GM18909 (cell line): ENCODE results near the gene AHSP.
"Not testable (repeated sequence)": the region's sequence is repeated elsewhere in the genome, so short reads cannot be mapped to it uniquely, and the experiment has no call there.

Experiments used
- ATAC-seq: cut with Tn5 transposase; IDR thresholded peaks from one replicate; pipeline ENCODE4 v1.9.1; 2021; ENCODE audit warnings: mild to moderate bottlenecking; ENCODE audit not compliant: unreplicated experiment, poor library complexity

AHSP gene

DNA sequence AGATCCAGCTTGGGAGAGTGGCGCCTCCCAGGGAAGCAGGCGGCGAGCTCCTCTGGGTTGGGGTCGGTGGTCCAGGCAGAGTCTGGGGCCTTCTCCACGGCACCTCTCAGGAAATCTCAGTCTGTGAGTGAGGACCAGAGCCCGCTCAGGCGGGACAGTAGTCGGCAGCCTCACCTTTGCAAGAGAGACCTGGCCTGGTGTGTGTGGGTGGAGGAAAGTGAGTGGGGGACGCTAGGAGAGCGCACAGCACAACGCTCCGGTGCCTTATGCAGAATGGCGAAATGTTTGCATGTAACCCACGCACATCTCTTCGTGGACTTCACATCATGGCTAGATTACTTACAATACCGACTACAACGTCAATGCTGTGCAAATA, 2.2 kb downstream of the AHSP start:
- no peak for ATAC-seq

DNA sequence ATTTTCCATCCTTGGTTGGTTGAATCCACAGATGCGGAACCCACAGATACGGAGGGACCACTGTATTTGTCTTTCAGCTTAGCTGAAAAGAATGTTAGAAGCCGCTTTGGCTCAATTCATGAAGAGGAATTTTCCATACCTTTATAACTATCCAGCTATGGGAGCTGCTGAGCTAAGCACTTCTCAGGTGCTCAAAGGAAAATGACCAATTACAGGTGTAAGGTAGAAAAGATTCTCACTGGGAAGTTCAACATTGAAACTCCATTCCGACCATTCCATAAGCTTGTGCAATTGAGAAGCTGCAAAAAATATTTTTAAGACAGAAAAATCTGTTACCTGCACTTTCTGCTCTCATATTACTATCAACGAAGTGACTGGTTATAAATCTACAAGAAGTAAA, 2.7 kb downstream of the AHSP start:
- ATAC-seq, result no peak

DNA sequence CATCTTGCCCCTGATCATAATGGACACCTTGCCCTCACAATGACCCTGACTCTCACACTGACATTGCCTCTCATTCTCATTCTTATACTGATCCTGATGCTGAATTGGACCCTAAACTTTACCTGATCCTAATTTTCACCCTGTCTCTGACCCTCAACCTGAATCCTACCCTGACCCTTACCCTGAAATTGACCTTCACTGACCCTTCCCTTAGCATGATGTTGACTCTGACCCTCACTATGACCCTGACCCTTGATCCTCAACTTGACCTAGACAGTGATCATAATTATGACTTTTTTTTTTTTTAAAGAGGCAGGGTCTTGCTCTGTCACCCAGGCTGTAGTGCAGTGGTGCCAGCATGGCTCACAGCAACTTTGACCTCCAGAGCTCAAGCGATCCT, 3.4 kb downstream of the AHSP start:
- no peak for ATAC-seq

DNA sequence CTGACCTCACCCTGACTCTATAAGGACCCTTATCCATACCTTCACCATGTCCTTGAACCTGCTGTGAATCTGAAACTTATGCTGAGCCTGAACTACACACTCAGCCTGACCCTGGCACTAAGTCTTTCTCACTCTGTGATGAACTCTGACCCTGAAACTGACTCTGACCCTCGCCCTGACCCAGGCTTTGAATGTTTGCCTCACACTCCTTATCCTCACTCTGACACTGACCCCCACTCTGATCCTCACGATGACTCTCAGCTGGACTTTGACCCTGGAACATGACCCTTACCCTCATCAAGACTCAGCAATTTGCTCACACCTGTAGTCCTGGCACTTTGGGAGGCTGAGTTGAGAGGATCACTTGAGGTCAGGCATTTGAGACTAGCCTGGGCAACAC, 4.4 kb downstream of the AHSP start:
- ATAC-seq, result no peak

DNA sequence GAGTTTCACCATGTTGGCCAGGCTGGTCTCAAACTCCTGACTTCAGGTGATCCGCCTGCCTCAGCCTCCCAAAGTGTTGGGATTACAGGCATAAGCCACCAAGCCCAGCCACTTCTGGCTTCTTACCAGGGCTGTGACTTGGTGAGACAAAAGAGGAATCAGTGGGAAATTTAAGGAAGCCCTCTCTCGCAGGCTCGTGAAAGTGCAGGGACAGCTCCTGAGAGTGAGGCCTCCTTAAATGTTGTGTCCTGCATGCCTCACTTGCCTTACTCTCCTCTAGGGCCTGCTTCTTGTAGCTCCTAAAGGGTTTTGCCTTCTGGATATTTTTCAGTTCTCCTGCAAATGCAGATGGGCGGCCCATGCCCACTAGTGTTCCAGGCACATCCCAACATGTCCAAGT, 5.2 kb downstream of the AHSP start:
- no peak for ATAC-seq

DNA sequence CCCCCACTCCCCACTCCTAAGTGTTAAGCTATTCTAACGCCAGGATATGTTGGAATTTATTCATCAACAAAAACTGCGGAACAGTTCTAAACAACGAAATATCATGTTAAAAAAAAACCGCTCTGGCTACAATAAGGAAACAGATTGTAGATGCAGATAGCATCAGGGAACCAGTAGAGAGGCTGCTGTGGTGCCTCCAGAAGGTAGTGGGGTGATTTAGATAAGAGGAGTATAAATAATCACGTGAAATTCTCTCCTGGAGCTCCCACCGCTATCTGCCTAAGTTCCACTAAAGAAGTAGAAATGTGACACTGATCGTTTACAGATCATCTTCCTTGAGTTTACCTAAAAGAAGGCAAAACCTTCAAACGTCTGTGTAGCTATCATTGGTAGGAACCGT, 8.0 kb downstream of the AHSP start:
- ATAC-seq, result no peak

DNA sequence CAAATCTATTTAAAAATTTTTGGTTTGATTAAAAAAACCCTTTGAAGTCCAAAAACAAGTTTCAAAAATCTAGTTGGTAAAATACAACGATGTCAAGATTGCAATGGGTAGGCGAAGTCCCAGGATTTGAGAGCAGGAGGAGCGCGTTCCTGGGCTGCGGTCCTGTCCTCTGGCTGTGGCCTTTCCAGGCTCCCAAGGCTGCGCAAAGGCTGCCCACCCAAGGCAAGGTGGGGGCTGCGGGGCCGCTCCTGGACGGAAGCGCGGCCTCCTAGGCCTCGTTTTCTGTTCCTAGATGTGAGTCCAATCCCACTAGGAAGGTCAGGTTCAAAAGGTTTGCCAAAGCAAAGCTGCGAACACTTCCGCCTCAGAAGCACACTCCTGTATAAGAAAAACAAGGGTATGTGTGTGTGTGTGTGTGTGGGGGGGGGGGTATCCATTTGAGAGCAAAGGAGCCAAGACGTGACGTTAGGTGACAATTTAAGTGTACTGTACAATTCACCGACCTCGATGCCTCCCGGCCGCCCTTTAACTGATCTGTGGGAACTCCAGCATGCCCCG, 9.2 kb downstream of the AHSP start:
- ATAC-seq, result no peak

DNA sequence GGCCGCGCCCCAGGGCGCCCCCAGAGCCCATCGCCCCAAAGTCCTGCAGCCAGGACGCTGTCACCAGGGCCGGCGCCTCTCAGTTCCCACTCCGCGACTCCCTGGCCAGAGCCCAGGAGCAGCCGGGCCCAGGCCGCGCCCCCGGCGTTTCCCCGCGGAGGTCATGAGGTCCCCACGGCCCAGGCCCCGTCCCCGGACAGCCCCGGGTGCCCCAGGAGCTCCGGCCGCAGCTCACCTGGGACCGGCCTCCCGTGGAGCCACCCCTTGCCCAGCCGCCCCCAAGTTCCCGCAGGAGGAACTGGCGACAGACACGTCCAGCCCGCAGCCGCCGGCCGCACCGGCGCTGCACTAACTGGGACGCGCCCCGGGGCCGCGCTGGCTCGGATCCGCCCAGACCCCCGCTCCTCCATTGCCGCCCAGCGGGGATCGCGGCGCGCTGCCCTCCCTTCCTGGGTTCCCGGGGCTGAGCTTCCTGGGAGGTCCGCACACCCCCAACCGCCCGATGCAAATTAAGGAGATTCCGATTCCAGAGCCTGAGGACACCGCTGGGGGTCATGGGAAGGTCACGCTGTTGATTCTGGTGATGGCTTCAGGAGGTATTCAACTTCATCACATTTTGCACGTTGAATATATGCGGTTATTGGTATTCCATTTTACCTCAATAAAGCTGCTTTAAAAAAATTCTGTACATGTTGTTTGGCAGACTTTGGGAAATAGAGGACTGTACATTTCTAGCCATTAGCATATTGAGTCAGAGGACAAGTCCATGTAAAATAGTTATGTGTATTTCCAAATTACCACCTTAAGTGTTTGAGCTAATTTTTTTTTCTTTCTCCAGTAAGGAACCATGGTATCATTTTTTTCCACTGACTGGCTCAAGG, 9.9 kb downstream of the AHSP start:
- ATAC-seq, result no peak

DNA sequence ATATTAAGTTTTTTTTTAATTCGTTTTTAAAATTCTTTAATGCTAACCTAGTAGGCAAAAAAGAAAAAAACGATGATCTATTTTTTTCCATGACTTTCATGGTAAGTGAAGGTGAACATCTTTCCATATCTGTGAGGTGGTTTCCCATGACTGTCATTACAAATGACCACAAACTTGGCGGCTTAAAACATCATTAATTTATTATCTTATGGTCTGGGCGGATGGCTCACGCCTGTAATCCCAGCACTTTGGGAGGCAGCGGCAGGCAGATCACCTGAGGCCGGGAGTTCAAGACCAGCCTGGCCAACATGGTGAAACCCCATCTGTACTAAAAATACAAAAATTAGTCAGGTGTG, 10.5 kb downstream of the AHSP start:
- ATAC-seq, result not testable (repeated sequence)

DNA sequence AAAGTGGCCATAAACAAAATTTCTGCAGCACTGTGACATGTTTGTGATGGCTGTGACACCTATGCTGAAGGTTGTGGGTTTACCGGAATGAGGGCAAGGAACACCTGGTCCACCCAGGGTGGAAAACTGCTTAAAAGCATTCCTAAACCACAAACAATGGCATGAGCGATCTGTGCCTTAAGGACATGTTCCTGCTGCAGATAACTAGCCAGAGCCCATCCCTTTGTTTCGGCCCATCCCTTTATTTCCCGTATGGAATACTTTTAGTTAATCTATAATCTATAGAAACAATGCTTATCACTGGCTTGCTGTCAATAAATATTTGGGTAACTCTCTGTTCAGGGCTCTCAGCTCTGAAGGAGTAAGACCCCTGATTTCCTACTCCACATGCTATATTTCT, 12.1 kb downstream of the AHSP start:
- not testable (repeated sequence) for ATAC-seq

DNA sequence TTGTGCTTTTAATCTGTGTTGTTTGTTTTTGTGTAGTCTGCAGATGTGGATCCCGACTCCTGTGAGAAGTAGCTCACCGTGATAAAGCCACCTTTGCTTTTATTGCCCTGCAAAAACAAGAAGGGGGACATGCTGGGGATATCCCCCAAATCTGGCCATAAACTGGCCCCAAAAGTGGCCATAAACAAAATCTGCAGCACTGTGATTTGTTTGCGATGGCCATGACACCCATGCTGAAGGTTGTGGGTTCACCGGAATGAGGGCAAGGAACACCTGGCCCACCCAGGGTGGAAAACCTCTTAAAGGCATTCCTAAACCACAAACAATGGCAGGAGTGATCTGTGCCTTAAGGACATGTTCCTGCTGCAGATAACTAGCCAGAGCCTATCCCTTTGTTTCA, 15.1 kb downstream of the AHSP start:
- no peak for ATAC-seq

DNA sequence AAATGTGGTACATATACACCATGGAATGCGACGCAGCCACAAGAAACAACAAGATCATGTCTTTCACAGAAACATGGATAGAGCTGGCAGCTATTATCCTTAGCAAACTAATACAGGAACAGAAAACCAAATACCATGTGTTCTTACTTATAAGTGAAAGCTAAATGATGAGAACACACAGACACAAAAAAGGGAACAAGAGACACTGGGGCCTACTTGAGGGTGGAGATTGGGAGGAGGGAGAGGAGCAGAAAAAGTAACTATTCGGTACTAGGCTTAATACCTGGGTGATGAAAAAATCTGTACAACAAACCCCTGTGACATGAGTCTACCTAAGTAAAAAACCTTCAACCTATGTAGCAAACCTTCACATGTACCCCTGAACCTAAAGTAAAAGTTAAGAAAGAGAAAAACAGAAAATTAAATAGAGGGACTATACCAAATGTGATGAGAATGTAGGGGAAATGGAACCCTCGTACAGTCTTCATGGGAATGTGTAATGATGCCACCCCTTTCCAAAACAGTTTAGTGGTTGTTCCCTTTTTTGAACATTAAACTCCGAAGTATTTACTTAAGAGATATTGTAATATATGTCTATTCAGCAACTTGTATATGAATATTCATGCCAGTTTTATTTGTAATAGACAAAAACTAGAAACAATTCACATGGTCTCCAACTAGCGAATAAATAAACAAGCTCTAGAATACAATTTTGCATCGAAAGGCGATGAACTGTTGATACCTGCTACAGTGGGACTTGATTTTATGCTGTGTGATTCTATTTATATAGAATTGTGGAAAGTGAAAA, 33.9 kb downstream of the AHSP start:
- ATAC-seq, result no peak

DNA sequence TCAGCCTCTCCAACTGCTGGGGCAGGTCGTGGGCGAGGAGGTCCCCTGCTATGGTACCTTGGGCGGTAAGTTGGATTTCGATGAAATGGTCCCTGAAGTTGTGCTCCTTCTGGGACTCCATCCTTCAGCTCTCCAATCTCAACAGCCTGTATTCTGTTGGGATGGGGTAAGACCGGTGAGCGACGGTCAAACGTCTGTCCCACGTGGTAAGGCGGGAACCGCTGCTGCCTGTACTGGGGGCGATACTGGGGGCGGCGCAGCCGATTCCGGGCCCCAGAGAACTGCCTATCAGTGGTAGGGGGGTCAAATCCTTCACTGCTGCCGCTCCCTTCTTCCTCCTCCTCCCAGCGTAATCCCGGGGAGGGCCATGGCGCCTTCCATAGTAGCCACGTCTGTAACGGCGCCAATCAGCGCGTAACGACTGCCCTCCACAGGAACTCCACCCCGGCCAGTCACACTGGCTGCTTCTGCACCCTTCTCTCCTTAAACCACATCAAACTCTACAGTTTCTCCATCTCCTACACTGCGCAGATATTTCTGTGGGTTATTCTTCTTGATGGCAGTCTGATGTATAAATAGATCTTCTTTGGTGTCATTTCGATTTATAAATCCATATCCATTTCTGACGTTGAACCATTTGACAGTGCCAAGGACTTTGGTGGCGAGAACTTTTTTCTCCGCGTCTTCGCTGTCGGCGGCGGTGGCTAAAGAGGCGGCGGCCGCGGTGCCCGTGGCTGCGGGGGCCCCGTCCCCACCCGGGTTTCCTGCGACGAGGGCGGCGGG, 41.1 kb downstream of the AHSP start:
- ATAC-seq, result no peak

DNA sequence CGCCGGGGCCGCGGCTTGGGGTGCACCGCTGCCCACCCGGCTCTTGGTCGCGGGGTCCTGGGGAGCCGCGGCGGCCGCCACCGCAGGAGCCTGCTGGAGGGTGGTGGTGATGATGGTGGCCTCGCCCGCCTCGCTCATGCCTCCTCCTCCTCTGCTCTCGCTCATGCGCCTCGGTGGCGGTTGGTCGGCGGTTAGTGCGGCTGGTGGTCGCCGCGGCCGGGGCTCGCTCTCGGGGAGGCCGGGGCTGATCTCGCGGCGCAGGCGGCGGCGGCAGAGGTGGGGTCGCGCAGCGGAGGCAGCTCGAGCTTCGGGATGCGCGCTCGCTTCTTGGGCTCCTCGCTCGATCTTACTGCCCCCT, 41.6 kb downstream of the AHSP start:
- ATAC-seq, result no peak

DNA sequence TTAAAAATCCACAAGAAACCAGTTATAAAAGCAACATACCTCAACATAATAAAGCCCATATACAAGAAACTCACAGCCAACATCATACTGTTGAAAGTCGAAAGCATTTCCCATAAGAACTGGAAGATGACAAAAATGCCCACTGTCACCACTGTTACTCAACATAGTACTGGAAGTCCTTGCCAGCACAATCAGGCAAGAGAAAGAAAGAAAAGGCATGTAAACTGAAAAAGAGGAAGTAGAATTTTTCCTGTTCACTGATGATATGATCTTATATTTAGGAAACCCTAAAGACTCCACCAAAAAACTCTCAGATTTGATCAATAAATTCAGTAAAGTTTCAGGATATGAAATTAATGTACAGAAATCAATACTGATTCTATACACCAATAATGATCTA, 45.1 kb downstream of the AHSP start:
- no peak for ATAC-seq

DNA sequence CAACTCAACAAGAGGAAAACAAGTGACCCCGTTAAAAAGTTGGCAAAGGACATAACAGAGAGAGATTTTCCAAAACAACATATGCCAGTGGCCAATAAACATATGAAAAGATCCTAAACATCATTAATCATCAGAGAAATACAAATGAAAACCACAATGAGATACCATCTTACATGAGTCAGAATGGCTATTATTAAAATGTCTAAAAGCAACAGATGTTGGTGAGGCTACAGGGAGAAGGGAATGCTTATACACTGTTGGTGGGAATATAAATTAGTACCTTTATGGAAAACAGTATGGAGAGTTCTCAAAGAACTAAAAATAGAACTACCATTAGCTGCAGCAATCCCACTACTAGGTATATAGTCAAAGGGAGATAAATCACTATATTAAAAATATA, 46.5 kb downstream of the AHSP start:
- not testable (repeated sequence) for ATAC-seq

DNA sequence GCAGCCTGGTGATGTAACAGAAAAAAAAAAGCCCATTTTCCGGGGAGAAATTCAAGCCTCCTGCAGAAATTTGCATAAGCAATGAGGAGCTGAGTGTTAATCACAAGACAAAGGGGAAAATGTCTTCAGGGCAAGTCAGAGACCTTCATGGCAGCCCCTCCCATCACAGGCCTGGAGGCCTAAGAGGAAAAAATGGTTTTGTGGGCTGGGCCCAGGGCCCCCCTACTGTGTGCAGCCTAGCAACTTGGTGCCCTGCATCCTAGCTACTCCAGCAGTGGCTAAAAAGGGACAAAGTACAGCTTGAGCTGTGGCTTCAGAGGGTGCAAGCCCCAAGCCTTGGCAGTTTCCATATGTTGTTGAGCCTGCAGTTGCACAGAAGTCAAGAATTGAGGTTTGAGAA, 49.7 kb downstream of the AHSP start:
- no peak for ATAC-seq
